K562 (cell line): ENCODE results near the gene EYA2.

Experiments used
- BRCA1 ChIP-seq, 2 experiments: fragments of 450-650 bp in 1 of 2; sonication (generic) in 1 of 2; formaldehyde crosslinking in 1 of 2; IDR thresholded peaks; 2 replicates each; pipeline versions ENCODE4 v1.5.0 to v1.6.1; 2017 to 2020; ENCODE audit warnings: mild to moderate bottlenecking in 1 of 2, missing genetic modification reagents in 1 of 2
- E2F8 ChIP-seq: fragments of 450-650 bp; IDR thresholded peaks from 2 replicates; pipeline ENCODE4 v1.7.1; 2018; ENCODE audit warnings: mild to moderate bottlenecking, low read depth; ENCODE audit not compliant: partially characterized antibody
- EP400 ChIP-seq: fragments of 450-650 bp; IDR thresholded peaks from 2 replicates; pipeline ENCODE4 v1.6.1; 2017; ENCODE audit warnings: antibody characterized with exemption, mild to moderate bottlenecking, moderate library complexity
- SMARCE1 ChIP-seq: fragments of 450-650 bp; IDR thresholded peaks from 2 replicates; pipeline ENCODE4 v1.7.1; 2016; ENCODE audit warnings: mild to moderate bottlenecking
- TAF1 ChIP-seq: IDR thresholded peaks from 2 replicates; pipeline ENCODE4 v1.6.1; 2011; ENCODE audit warnings: mild to moderate bottlenecking, low read length, moderate library complexity; ENCODE audit not compliant: insufficient read depth, control insufficient read depth, severe bottlenecking; ENCODE audit errors: extremely low read depth
- TF ChIP-seq, protein P1 (sequence below): sonication (generic); formaldehyde crosslinking; IDR thresholded peaks from 2 replicates; pipeline ENCODE4 v1.9.0; 2022; ENCODE audit warnings: mild to moderate bottlenecking, missing genetic modification reagents

- TF ChIP-seq, protein P1, sequence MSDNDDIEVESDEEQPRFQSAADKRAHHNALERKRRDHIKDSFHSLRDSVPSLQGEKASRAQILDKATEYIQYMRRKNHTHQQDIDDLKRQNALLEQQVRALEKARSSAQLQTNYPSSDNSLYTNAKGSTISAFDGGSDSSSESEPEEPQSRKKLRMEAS (CRISPR knock-in tag): no peak
- TF ChIP-seq TAF1 (no peak), E2F8 (no peak), EP400 (no peak), SMARCE1 (no peak), BRCA1 (IDR thresholded peaks at IDR 0.05) (no peak), BRCA1 (CRISPR knock-in tag; IDR thresholded peaks at IDR 0.05) (no peak)
Observed at GRCh38 chr20:47055699-47056369, 161.2 kb downstream of the EYA2 start.
